Neutrophil (primary cell): ENCODE data around the gene LMCD1.

Experiments
- H3K27ac ChIP-seq: fragments of 200-600 bp; sonication (generic); 2 replicates; pipeline ENCODE4 v1.5.1; 2016; ENCODE audit warnings: mild to moderate bottlenecking, moderate library complexity
- H3K27me3 ChIP-seq: fragments of 200-600 bp; sonication (generic); 2 replicates; pipeline ENCODE4 v1.6.0; 2016; ENCODE audit warnings: mild to moderate bottlenecking
- H3K36me3 ChIP-seq: fragments of 200-600 bp; sonication (generic); 2 replicates; pipeline ENCODE4 v1.5.1; 2017
- H3K4me1 ChIP-seq, 2 experiments: fragments of 200-600 bp in 1 of 2; sonication (generic) in 1 of 2; 1 replicate in 1 of 2; 2 replicates in 1 of 2; pipeline versions ENCODE4 v1.5.1 to v1.6.1; 2013 to 2016; ENCODE audit warnings: low read depth in 1 of 2, low read length in 1 of 2, mild to moderate bottlenecking in 1 of 2, moderate library complexity in 1 of 2; ENCODE audit not compliant: control insufficient read depth in 1 of 2, insufficient read depth in 1 of 2
- H3K4me3 ChIP-seq, 2 experiments: fragments of 200-600 bp in 1 of 2; sonication (generic) in 1 of 2; 1 replicate in 1 of 2; 2 replicates in 1 of 2; pipeline ENCODE4 v1.5.1; 2013 to 2016; ENCODE audit warnings: low read depth in 1 of 2, low read length in 1 of 2, mild to moderate bottlenecking in 1 of 2, moderate library complexity in 1 of 2
- H3K9me3 ChIP-seq: fragments of 200-600 bp; sonication (generic); 2 replicates; pipeline ENCODE4 v1.5.1; 2016
- CTCF ChIP-seq: fragments of 200-600 bp; sonication (generic); IDR thresholded peaks from 2 replicates; pipeline ENCODE4 v1.5.1; 2016; ENCODE audit warnings: antibody characterized with exemption

LMCD1 gene

GRCh38 chr3:8555725-8556472 lies 54.3 kb downstream of the LMCD1 start:
- H3K4me3 ChIP-seq: no peak overlapping the region
- H3K36me3 ChIP-seq: no peaks in the 10 kb centered on the region
- no peak overlapping the region for H3K27ac ChIP-seq
- H3K4me1 ChIP-seq: no peaks in the 10 kb centered on the region
- TF ChIP-seq CTCF: no peak
- H3K9me3 ChIP-seq: no peaks in the 10 kb centered on the region
- no peaks in the 10 kb centered on the region for H3K27me3 ChIP-seq

GRCh38 chr3:8556473-8556869 lies 54.8 kb downstream of the LMCD1 start:
- Histone ChIP-seq H3K4me3 (no peak overlapping the region), H3K4me1 (no peaks in the 10 kb centered on the region), H3K27ac (no peak overlapping the region), H3K36me3 (no peaks in the 10 kb centered on the region), H3K27me3 (no peaks in the 10 kb centered on the region), H3K9me3 (no peaks in the 10 kb centered on the region)
- TF ChIP-seq CTCF: no peak

GRCh38 chr3:8557298-8557697 lies 55.7 kb downstream of the LMCD1 start:
- H3K27ac ChIP-seq: no peak overlapping the region
- no peaks in the 10 kb centered on the region for H3K9me3 ChIP-seq
- no peaks in the 10 kb centered on the region for H3K36me3 ChIP-seq
- H3K27me3 ChIP-seq: no peaks in the 10 kb centered on the region
- no peak overlapping the region for H3K4me3 ChIP-seq
- H3K4me1 ChIP-seq: no peaks in the 10 kb centered on the region
- TF ChIP-seq CTCF: no peak

- no peak for TF ChIP-seq CTCF
- H3K4me3 ChIP-seq: no peak overlapping the region
- no peaks in the 10 kb centered on the region for H3K36me3 ChIP-seq
- H3K9me3 ChIP-seq: no peaks in the 10 kb centered on the region
- no peaks in the 10 kb centered on the region for H3K4me1 ChIP-seq
- H3K27me3 ChIP-seq: no peaks in the 10 kb centered on the region
- H3K27ac ChIP-seq: no peak overlapping the region
Measured at GRCh38 chr3:8558645-8559044, 57.0 kb downstream of the LMCD1 start.

GRCh38 chr3:8559351-8559750 lies 57.7 kb downstream of the LMCD1 start:
- no peaks in the 10 kb centered on the region for H3K4me1 ChIP-seq

More at GRCh38 chr3:8559351-8559750, 57.7 kb downstream of the LMCD1 start:
- no peak overlapping the region for H3K4me3 ChIP-seq
- no peak overlapping the region for H3K27ac ChIP-seq
- H3K27me3 ChIP-seq: no peaks in the 10 kb centered on the region
- TF ChIP-seq CTCF: no peak
- no peaks in the 10 kb centered on the region for H3K36me3 ChIP-seq
- H3K9me3 ChIP-seq: no peaks in the 10 kb centered on the region
